Ureter (tissue), 1 donor: ENCODE results near the gene EFHD1. TPM values are rescaled to one million over a fixed set of nuclear protein-coding genes. Genes with fewer than 3 reads are reported as not detected.
"Not testable (repeated sequence)": the region's sequence is repeated elsewhere in the genome, so short reads cannot be mapped to it uniquely, and the experiment has no call there.

Experiments used
- DNase-seq: peaks from one replicate; pipeline ENCODE4 v3.0.0-alpha.2; 2020; ENCODE audit warnings: low spot score
- total RNA-seq: library from RNA; stranded (reverse); gene quantifications from one replicate; pipeline ENCODE4 v1.2.4, GENCODE V29; 2023
- donor health status: DM: yes; HTN: yes; CAD: no.

Gene EFHD1
- total RNA-seq, 1 donor from 2014 or later, result 15.9 TPM

GRCh38 chr2:232693344-232693743 is 59.9 kb downstream of the EFHD1 start:
- no peak for DNase-seq

GRCh38 chr2:232696609-232697058 is 63.2 kb downstream of the EFHD1 start:
- no peak for DNase-seq

DNA sequence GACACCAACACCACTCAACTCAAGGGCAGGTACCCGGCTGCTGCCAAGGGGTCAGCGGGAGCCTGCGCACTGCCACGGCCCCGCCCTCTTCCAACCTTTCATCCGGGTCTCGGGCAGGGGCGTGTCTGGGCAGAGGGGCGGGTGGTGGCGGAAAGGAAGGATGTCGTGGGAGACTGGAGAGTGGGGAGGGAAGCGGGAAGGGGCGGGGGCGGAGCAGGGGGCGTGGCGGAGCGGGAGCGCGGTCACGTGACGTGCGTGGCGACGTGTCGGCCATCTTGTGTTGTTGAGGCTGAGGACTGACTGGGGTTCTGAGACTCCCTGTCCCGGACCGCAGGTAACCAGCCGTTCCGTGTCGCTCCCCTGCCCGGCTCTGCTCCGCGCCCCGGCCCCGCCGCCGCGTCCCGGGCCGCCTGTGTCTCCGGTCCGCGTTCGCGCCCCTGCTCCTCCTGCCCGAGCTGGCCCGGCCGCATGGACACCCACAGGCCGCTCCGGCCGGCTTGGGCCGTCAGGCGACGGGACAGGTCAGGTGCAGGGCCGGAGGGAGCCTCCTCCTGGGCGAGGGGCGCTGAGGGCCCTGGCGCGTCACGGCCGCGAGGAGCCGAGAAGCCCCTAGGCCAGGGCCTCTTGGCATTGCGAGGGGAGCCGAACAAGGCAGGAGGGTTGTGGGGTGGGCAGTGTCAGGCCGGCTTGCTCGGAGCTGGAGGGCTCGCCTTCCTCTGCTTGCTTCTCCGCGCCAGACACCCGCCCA is 63.8 kb downstream of the EFHD1 start, which contains the start of gene GIGYF2:
GIGYF2 (plus strand) TSS at position 273 of the 748 bp plus-strand sequence. CDS start 37,867 bp downstream, outside the sequence.
- peak; percentile 98 for DNase-seq

GRCh38 chr2:232697807-232698110 is 64.4 kb downstream of the EFHD1 start:
- DNase-seq, result no peak

GRCh38 chr2:232698556-232699091 is 65.2 kb downstream of the EFHD1 start:
- no peak for DNase-seq

GRCh38 chr2:232699110-232699509 is 65.7 kb downstream of the EFHD1 start:
- no peak for DNase-seq

DNA sequence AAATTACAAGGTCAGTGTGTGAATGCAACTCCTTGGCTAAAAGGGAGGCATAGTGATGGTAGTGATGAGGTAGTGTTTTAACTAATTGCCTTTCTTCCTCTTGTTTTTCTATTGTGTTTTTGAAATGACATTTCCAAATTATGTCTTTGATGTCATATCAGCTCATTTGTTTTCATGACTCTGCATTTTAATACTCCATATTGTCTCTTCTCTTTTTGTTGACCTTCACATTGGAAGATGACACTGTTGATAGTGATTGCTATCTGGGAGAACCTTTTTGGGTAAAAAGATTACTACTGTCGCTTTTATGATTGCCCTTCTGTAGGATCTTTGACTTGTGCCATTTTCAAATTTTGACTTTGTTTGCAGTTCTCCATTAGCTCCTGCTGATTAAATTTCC is 66.8 kb downstream of the EFHD1 start:
- DNase-seq, result no peak

DNA sequence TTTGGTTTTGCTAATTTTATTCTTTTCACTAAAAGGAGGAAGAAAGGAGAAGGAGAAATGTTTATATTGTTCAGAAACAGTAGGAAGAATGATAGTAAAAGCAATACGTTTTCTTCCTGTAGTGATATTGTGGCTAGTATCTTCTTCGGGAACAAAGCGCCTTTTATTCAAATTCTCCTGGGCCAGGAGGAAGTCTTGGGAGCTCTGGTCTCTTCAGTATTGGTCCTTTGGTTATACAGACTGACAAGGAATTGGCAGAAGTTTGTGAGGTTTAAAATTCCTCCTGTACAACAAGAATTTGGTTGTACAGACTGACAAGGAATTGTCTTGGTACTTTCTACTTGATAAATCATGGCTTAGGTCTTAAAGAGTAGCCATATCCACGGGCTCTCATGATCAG is 73.7 kb downstream of the EFHD1 start:
- no peak for DNase-seq

GRCh38 chr2:232713505-232713904 is 80.1 kb downstream of the EFHD1 start:
- no peak for DNase-seq

- DNase-seq, result no peak
Observed at GRCh38 chr2:232714969-232715368, 81.6 kb downstream of the EFHD1 start.

DNA sequence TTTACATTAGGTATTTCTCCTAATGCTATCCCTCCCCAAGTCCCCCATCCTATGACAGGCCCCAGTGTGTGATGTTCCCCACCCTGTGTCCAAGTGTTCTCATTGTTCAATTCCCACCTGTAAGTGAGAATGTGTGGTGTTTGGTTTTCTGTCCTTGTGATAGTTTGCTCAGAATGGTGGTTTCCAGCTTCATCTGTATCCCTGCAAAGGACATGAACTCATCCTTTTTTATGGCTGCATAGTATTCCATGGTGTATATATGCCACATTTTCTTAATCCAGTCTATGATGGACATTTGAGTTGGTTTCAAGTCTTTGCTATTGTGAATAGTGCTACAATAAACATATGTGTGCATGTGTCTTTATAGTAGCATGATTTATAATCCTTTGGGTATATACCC is 86.7 kb downstream of the EFHD1 start:
- not testable (repeated sequence) for DNase-seq

- DNase-seq, result no peak
Observed at GRCh38 chr2:232721261-232721660, 87.9 kb downstream of the EFHD1 start.

DNA sequence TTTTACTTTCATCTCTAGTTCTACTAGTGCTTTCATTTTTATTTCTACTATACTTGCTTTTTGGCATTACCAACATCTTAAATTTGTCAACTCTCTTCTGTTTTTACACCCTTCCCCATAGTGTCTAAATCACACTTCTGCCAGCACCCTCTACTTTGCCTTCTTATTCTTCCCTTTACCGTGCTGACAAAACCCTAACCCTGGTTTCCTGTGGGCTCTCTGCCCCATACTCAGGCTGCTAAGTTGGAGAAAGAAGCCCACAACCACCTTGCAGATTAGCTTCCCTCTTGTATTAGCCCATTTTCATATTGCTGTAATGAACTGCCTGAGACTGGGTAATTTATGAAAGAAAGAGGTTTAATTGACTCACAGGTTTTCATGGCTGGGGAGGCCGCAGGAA is 88.5 kb downstream of the EFHD1 start:
- DNase-seq, result no peak

DNA sequence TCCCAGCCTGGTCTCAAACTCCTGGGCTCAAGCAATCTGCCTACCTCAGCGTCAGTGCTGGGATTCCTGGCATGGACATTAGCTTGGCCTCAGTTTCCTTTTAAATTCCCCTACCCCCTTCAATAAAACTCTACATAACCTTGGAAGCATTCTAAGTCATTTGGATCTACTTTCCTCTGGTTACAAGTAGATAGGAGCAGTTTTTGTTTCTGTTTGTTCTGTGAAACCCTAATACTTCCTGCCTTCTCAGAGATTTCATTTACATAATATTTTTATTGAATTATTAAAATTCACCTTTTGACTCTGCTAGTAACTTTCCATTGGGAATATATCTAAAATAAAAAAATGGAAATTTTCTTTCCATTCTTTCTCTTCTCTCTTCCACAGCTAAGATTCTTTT is 89.6 kb downstream of the EFHD1 start:
- DNase-seq, result no peak

GRCh38 chr2:232728785-232729184 is 95.4 kb downstream of the EFHD1 start:
- DNase-seq, result no peak

GRCh38 chr2:232731470-232731869 is 98.1 kb downstream of the EFHD1 start:
- no peak for DNase-seq

Other genes with a start within 250 kb of the EFHD1 start
- not detected for gene ALPG, start 226.8 kb upstream of the EFHD1 start, total RNA-seq
- gene ALPI, start 177.5 kb upstream of the EFHD1 start, total RNA-seq, result not detected
- gene ECEL1, start 145.8 kb upstream of the EFHD1 start, total RNA-seq, result 0.39 TPM
- not detected for gene PRSS56, start 113.2 kb upstream of the EFHD1 start, total RNA-seq
- not detected for gene CHRND, start 107.4 kb upstream of the EFHD1 start, total RNA-seq
- gene CHRNG, start 93.9 kb upstream of the EFHD1 start, total RNA-seq, result not detected
- gene TIGD1, start 83.0 kb upstream of the EFHD1 start, total RNA-seq, result 7.9 TPM
- gene EIF4E2, start 82.9 kb upstream of the EFHD1 start, total RNA-seq, result 49.1 TPM
- gene GIGYF2, start 63.7 kb downstream of the EFHD1 start, total RNA-seq, result 100 TPM
- 0.60 TPM for gene KCNJ13, start 143.0 kb downstream of the EFHD1 start, total RNA-seq
- 7.3 TPM for gene SNORC, start 236.7 kb downstream of the EFHD1 start, total RNA-seq